Measurements from ENCODE around the gene C3orf18. TPM values are rescaled to one million over a fixed set of nuclear protein-coding genes. Genes with fewer than 3 reads are reported as not detected.

Gene C3orf18
- total and polyA plus RNA-seq, 2 experiments from 2014 or later: 2.4 to 7.7 TPM

- TF ChIP-seq, protein P1, sequence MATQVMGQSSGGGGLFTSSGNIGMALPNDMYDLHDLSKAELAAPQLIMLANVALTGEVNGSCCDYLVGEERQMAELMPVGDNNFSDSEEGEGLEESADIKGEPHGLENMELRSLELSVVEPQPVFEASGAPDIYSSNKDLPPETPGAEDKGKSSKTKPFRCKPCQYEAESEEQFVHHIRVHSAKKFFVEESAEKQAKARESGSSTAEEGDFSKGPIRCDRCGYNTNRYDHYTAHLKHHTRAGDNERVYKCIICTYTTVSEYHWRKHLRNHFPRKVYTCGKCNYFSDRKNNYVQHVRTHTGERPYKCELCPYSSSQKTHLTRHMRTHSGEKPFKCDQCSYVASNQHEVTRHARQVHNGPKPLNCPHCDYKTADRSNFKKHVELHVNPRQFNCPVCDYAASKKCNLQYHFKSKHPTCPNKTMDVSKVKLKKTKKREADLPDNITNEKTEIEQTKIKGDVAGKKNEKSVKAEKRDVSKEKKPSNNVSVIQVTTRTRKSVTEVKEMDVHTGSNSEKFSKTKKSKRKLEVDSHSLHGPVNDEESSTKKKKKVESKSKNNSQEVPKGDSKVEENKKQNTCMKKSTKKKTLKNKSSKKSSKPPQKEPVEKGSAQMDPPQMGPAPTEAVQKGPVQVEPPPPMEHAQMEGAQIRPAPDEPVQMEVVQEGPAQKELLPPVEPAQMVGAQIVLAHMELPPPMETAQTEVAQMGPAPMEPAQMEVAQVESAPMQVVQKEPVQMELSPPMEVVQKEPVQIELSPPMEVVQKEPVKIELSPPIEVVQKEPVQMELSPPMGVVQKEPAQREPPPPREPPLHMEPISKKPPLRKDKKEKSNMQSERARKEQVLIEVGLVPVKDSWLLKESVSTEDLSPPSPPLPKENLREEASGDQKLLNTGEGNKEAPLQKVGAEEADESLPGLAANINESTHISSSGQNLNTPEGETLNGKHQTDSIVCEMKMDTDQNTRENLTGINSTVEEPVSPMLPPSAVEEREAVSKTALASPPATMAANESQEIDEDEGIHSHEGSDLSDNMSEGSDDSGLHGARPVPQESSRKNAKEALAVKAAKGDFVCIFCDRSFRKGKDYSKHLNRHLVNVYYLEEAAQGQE (IDR thresholded peaks at IDR 0.05; ENCODE audit: unreplicated experiment): no peak
- TF ChIP-seq CREB1 (CRISPR knock-in tag; IDR thresholded peaks at IDR 0.05; ENCODE audit: low read depth) (no peak), STAT1 (IDR thresholded peaks at IDR 0.05; ENCODE audit: unreplicated experiment) (no peak)
Measured at GRCh38 chr3:50615190-50615589, 47.6 kb upstream of the C3orf18 start (continued).

- H3K9me3 Mint-ChIP-seq: no peaks in the 10 kb centered on the region
- DNase-seq (ENCODE audit: low spot score) (no peak), ATAC-seq (no peak)
- Histone ChIP-seq H4K20me1 (replicated peaks; ENCODE audit: insufficient read depth) (peaks cover 6% of the 10 kb centered on the region), H3K4me3 (no peak overlapping the region), H3K4me1 (ENCODE audit: insufficient read depth) (peaks cover 19% of the 10 kb centered on the region), H2AFZ (no peak overlapping the region), H3K27me3 (ENCODE audit: insufficient read depth) (peaks cover 37% of the 10 kb centered on the region), H3K79me2 (replicated peaks; ENCODE audit: insufficient read depth) (peaks cover 5% of the 10 kb centered on the region; the same call in 1 of the 2 replicates), H3K4me2 (peak overlapping the region; percentile 92; the same call in 1 of the 2 replicates), H3F3A (replicated peaks; ENCODE audit: low read depth) (peaks cover 14% of the 10 kb centered on the region), H3K9me2 (ENCODE audit: insufficient read depth) (no peaks in the 10 kb centered on the region), H3K27ac (ENCODE audit: low read depth) (no peak overlapping the region), H3K36me3 (ENCODE audit: insufficient read depth) (no peaks in the 10 kb centered on the region)
- H3K4me1 Mint-ChIP-seq: peaks cover 24% of the 10 kb centered on the region
- H3K27ac Mint-ChIP-seq: no peak overlapping the region
- TF ChIP-seq, protein P2, sequence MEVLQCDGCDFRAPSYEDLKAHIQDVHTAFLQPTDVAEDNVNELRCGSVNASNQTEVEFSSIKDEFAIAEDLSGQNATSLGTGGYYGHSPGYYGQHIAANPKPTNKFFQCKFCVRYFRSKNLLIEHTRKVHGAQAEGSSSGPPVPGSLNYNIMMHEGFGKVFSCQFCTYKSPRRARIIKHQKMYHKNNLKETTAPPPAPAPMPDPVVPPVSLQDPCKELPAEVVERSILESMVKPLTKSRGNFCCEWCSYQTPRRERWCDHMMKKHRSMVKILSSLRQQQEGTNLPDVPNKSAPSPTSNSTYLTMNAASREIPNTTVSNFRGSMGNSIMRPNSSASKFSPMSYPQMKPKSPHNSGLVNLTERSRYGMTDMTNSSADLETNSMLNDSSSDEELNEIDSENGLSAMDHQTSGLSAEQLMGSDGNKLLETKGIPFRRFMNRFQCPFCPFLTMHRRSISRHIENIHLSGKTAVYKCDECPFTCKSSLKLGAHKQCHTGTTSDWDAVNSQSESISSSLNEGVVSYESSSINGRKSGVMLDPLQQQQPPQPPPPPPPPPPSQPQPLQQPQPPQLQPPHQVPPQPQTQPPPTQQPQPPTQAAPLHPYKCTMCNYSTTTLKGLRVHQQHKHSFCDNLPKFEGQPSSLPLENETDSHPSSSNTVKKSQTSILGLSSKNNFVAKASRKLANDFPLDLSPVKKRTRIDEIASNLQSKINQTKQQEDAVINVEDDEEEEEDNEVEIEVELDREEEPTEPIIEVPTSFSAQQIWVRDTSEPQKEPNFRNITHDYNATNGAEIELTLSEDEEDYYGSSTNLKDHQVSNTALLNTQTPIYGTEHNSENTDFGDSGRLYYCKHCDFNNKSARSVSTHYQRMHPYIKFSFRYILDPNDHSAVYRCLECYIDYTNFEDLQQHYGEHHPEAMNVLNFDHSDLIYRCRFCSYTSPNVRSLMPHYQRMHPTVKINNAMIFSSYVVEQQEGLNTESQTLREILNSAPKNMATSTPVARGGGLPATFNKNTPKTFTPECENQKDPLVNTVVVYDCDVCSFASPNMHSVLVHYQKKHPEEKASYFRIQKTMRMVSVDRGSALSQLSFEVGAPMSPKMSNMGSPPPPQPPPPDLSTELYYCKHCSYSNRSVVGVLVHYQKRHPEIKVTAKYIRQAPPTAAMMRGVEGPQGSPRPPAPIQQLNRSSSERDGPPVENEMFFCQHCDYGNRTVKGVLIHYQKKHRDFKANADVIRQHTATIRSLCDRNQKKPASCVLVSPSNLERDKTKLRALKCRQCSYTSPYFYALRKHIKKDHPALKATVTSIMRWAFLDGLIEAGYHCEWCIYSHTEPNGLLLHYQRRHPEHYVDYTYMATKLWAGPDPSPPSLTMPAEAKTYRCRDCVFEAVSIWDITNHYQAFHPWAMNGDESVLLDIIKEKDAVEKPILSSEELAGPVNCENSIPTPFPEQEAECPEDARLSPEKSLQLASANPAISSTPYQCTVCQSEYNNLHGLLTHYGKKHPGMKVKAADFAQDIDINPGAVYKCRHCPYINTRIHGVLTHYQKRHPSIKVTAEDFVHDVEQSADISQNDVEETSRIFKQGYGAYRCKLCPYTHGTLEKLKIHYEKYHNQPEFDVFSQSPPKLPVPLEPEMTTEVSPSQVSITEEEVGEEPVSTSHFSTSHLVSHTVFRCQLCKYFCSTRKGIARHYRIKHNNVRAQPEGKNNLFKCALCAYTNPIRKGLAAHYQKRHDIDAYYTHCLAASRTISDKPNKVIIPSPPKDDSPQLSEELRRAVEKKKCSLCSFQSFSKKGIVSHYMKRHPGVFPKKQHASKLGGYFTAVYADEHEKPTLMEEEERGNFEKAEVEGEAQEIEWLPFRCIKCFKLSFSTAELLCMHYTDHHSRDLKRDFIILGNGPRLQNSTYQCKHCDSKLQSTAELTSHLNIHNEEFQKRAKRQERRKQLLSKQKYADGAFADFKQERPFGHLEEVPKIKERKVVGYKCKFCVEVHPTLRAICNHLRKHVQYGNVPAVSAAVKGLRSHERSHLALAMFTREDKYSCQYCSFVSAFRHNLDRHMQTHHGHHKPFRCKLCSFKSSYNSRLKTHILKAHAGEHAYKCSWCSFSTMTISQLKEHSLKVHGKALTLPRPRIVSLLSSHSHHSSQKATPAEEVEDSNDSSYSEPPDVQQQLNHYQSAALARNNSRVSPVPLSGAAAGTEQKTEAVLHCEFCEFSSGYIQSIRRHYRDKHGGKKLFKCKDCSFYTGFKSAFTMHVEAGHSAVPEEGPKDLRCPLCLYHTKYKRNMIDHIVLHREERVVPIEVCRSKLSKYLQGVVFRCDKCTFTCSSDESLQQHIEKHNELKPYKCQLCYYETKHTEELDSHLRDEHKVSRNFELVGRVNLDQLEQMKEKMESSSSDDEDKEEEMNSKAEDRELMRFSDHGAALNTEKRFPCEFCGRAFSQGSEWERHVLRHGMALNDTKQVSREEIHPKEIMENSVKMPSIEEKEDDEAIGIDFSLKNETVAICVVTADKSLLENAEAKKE (CRISPR knock-in tag; IDR thresholded peaks at IDR 0.05): no peak
- TF ChIP-seq EZH2phosphoT487 (IDR thresholded peaks at IDR 0.05; ENCODE audit: unreplicated experiment) (no peak), POLR2AphosphoS5 (IDR thresholded peaks at IDR 0.05; ENCODE audit: low read depth) (no peak), JUNB (IDR thresholded peaks at IDR 0.05; ENCODE audit: unreplicated experiment) (no peak)
- no peaks in the 10 kb centered on the region; the same call in 2 of the 3 replicates for H3K36me3 Mint-ChIP-seq (ENCODE audit: low read depth)
- peak overlapping the region; percentile 77 for H3K4me3 Mint-ChIP-seq
- peaks cover 52% of the 10 kb centered on the region for H3K27me3 Mint-ChIP-seq (ENCODE audit: insufficient read depth, low read depth, poor library complexity)
Measured at GRCh38 chr3:50612970-50613846, 45.7 kb upstream of the C3orf18 start.

Measured in GM23338 (cell line).